GM23248 (cell line): ENCODE results near the gene TENM4. TPM values are rescaled to one million over a fixed set of nuclear protein-coding genes. Genes with fewer than 3 reads are reported as not detected.

ENCODE experiments used
- DNase-seq: peaks from one replicate; pipeline ENCODE4 v3.0.0-alpha.2; 2015
- H2AFZ ChIP-seq: fragments of 200-600 bp; sonication (generic); 2 replicates; pipeline ENCODE4 v1.6.1; 2016; ENCODE audit warnings: antibody characterized with exemption
- H3F3A ChIP-seq: fragments of 200-600 bp; sonication (generic); 2 replicates; pipeline ENCODE4 v1.6.1; 2016; ENCODE audit warnings: mild to moderate bottlenecking, antibody characterized with exemption, mixed run types; ENCODE audit not compliant: insufficient read depth
- H3K27ac ChIP-seq: fragments of 200-600 bp; sonication (generic); 2 replicates; pipeline ENCODE4 v1.5.1; 2016; ENCODE audit warnings: mild to moderate bottlenecking
- H3K27me3 ChIP-seq: fragments of 200-600 bp; sonication (generic); replicated peaks from 2 replicates; pipeline ENCODE4 v1.6.1; 2016; ENCODE audit warnings: mild to moderate bottlenecking; ENCODE audit not compliant: insufficient read depth
- H3K36me3 ChIP-seq: fragments of 200-600 bp; sonication (generic); 2 replicates; pipeline ENCODE4 v1.6.1; 2016; ENCODE audit warnings: low read depth, mild to moderate bottlenecking
- H3K4me1 ChIP-seq: fragments of 200-600 bp; sonication (generic); 2 replicates; pipeline ENCODE4 v1.6.1; 2016; ENCODE audit warnings: mild to moderate bottlenecking; ENCODE audit not compliant: insufficient read depth
- H3K4me2 ChIP-seq: fragments of 200-600 bp; sonication (generic); one replicate; pipeline ENCODE4 v1.6.1; 2016; ENCODE audit warnings: mild to moderate bottlenecking; ENCODE audit not compliant: unreplicated experiment
- H3K4me3 ChIP-seq: fragments of 200-600 bp; sonication (generic); 2 replicates; pipeline ENCODE4 v1.5.1; 2016; ENCODE audit warnings: mild to moderate bottlenecking
- H3K79me2 ChIP-seq: fragments of 200-600 bp; sonication (generic); 2 replicates; pipeline ENCODE4 v1.6.1; 2016; ENCODE audit warnings: mild to moderate bottlenecking; ENCODE audit not compliant: insufficient read depth
- H3K9ac ChIP-seq: fragments of 200-600 bp; sonication (generic); 2 replicates; pipeline ENCODE4 v1.6.1; 2016; ENCODE audit warnings: mild to moderate bottlenecking
- H3K9me2 ChIP-seq: fragments of 200-600 bp; sonication (generic); 2 replicates; pipeline ENCODE4 v1.6.1; 2016; ENCODE audit warnings: mixed run types, mild to moderate bottlenecking, moderate library complexity; ENCODE audit not compliant: insufficient read depth
- H3K9me3 ChIP-seq: fragments of 200-600 bp; sonication (generic); one replicate; pipeline ENCODE4 v1.6.1; 2017; ENCODE audit warnings: low read depth
- H4K20me1 ChIP-seq: fragments of 200-600 bp; sonication (generic); 2 replicates; pipeline ENCODE4 v1.6.0; 2016; ENCODE audit not compliant: insufficient read depth
- EZH2 ChIP-seq: fragments of 200-600 bp; sonication (generic); IDR thresholded peaks from 2 replicates; pipeline ENCODE4 v1.6.1; 2018; ENCODE audit warnings: antibody characterized with exemption, mild to moderate bottlenecking; ENCODE audit not compliant: insufficient read depth, poor library complexity, severe bottlenecking
- EZH2phosphoT487 ChIP-seq: fragments of 200-600 bp; sonication (generic); IDR thresholded peaks from 2 replicates; pipeline ENCODE4 v1.6.1; 2018; ENCODE audit warnings: antibody characterized with exemption, moderate library complexity, mild to moderate bottlenecking, low read depth; ENCODE audit not compliant: insufficient read depth
- WGBS, 2 experiments: methylation state at CpG; one replicate each; pipeline ENCODE4 v1.1.6; 2015 to 2017; ENCODE audit warnings: low lambda C conversion rate in 2 of 2, low coverage in 1 of 2; ENCODE audit errors: missing lambda C conversion rate in 2 of 2; 5-methylcytosine and 5-hydroxymethylcytosine counted together
- in situ Hi-C: fragments of 300-500 bp; cut with MboI; formaldehyde crosslinking; loops from 2 replicates; pipeline ENCODE4 v1.15.0; 2020
- polyA plus RNA-seq: library from polyadenylated mRNA; unstranded; fragments of >200 nt; fragmentation: Nextera tagmentation; extraction: Ambion mirVana; gene quantifications from 2 replicates; pipeline ENCODE4 v1.2.1, GENCODE V29; 2016
- total RNA-seq: library from RNA; depleted of rRNA; stranded (reverse); fragments of >200 nt; shearing (Covaris generic); gene quantifications from 2 replicates; pipeline ENCODE4 v1.2.3, GENCODE V29; 2014

Gene TENM4
- total and polyA plus RNA-seq, 2 experiments from 2014 or later: 0.11 to 0.48 TPM

- Histone ChIP-seq H3K9me2 (no peaks in the 10 kb centered on the region), H3K27ac (no peak overlapping the region), H3K79me2 (no peaks in the 10 kb centered on the region), H3K9ac (no peak overlapping the region), H3K36me3 (no peaks in the 10 kb centered on the region), H3K9me3 (no peaks in the 10 kb centered on the region), H3K27me3 (peaks cover 22% of the 10 kb centered on the region), H2AFZ (no peak overlapping the region), H4K20me1 (no peaks in the 10 kb centered on the region), H3K4me1 (no peaks in the 10 kb centered on the region), H3K4me3 (no peak overlapping the region), H3K4me2 (no peak overlapping the region), H3F3A (no peaks in the 10 kb centered on the region)
- WGBS, 2 experiments: 40 to 43% methylated on average over 3 of the region's 3 CpGs
- in situ Hi-C loops: no loop called here
- DNase-seq: no peak
- TF ChIP-seq EZH2 (no peak), EZH2phosphoT487 (no peak)
Observed at GRCh38 chr11:78967811-78968210, 473.0 kb downstream of the TENM4 start.

- Histone ChIP-seq H4K20me1 (no peaks in the 10 kb centered on the region), H3K9me2 (no peaks in the 10 kb centered on the region), H3K4me3 (no peak overlapping the region), H3F3A (no peaks in the 10 kb centered on the region), H2AFZ (no peak overlapping the region), H3K79me2 (no peaks in the 10 kb centered on the region), H3K36me3 (no peaks in the 10 kb centered on the region), H3K27me3 (peaks cover 19% of the 10 kb centered on the region), H3K4me2 (no peak overlapping the region), H3K9ac (no peak overlapping the region), H3K9me3 (no peaks in the 10 kb centered on the region), H3K4me1 (no peaks in the 10 kb centered on the region), H3K27ac (no peak overlapping the region)
- WGBS, 2 experiments: 62 to 68% methylated on average over 8 of the region's 8 CpGs
- no peak for TF ChIP-seq EZH2phosphoT487
- TF ChIP-seq EZH2: no peak
- in situ Hi-C loops: no loop called here
- no peak for DNase-seq
Observed at GRCh38 chr11:78965432-78965831, 475.4 kb downstream of the TENM4 start.

DNA sequence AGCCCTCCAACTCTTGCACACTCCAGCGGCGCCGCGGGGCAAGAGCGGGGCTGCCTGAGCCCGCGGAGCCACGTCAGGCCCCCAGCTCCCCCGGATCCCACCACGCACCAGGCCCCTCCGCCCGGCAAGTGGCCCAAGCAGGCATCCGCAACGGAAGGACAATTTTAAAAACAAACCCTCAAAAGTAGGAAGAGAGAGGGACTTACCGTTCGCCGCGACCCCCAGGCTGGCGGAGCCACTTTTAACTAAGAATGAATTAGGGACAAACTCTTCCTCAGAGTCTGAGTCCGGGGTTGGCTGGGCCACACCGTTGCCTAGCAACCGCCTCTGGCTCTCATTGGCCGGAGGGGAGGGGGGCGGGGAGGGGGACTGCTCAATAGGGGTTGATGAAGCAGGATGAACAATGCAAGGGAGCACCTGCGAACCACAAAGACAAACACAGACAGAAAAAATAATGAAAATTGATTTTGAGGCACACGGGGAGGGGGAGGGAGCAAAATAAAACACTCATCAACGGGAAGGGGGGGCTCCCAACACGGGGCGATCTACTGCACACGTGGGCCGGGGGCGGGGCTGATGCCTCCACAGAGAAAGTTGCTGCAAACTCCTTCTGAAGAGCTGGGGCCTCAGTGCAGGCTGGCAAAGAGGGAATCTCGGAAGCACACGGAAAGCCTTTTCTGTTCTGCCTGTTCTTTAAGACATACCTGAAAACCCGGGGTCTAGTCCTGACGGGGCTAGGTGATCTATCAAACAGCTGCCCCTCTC lies 478.7 kb downstream of the TENM4 start:
- 15 to 19% methylated on average over 32 to 36 of the region's 36 CpGs for WGBS, 2 experiments
- Histone ChIP-seq H3K9me3 (no peaks in the 10 kb centered on the region), H3K27me3 (peaks cover 9% of the 10 kb centered on the region; the same call in 1 of the 2 replicates), H4K20me1 (no peaks in the 10 kb centered on the region), H3K4me2 (no peak overlapping the region), H3K27ac (no peak overlapping the region), H3F3A (no peaks in the 10 kb centered on the region), H3K9ac (no peak overlapping the region), H3K79me2 (no peaks in the 10 kb centered on the region), H3K9me2 (no peaks in the 10 kb centered on the region), H3K4me3 (no peak overlapping the region), H2AFZ (no peak overlapping the region), H3K36me3 (no peaks in the 10 kb centered on the region), H3K4me1 (0 out of 2 replicates have a peak, but pooled peaks cover 4% of the 10 kb centered on the region)
- in situ Hi-C loops: no loop called here
- TF ChIP-seq EZH2phosphoT487: no peak
- no peak for TF ChIP-seq EZH2
- peak; percentile 35 for DNase-seq

- Histone ChIP-seq H3F3A (no peaks in the 10 kb centered on the region), H2AFZ (no peak overlapping the region), H3K27ac (no peak overlapping the region), H3K9me2 (no peaks in the 10 kb centered on the region), H4K20me1 (no peaks in the 10 kb centered on the region), H3K27me3 (peaks cover 5% of the 10 kb centered on the region; the same call in 1 of the 2 replicates), H3K9ac (no peak overlapping the region), H3K79me2 (no peaks in the 10 kb centered on the region), H3K4me2 (no peak overlapping the region), H3K4me1 (0 out of 2 replicates have a peak, but pooled peaks cover 4% of the 10 kb centered on the region), H3K36me3 (no peaks in the 10 kb centered on the region), H3K4me3 (no peak overlapping the region), H3K9me3 (no peaks in the 10 kb centered on the region)
- 16 to 17% methylated on average over 3 of the region's 3 CpGs for WGBS, 2 experiments
- no peak for TF ChIP-seq EZH2phosphoT487
- no peak for TF ChIP-seq EZH2
- peak; percentile 29 for DNase-seq
- in situ Hi-C loops: no loop called here
Observed at GRCh38 chr11:78961247-78961646, 479.6 kb downstream of the TENM4 start.
